NCI-H69 (cell line): Measurements from ENCODE around the gene KRTAP4-3.
"Not testable (repeated sequence)": the region's sequence is repeated elsewhere in the genome, so short reads cannot be mapped to it uniquely, and the experiment has no call there.

ENCODE experiments used
- DNase-seq: peaks from one replicate; lab custom pipeline; 2025; lab: John Stamatoyannopoulos, UW

Gene KRTAP4-3

DNA sequence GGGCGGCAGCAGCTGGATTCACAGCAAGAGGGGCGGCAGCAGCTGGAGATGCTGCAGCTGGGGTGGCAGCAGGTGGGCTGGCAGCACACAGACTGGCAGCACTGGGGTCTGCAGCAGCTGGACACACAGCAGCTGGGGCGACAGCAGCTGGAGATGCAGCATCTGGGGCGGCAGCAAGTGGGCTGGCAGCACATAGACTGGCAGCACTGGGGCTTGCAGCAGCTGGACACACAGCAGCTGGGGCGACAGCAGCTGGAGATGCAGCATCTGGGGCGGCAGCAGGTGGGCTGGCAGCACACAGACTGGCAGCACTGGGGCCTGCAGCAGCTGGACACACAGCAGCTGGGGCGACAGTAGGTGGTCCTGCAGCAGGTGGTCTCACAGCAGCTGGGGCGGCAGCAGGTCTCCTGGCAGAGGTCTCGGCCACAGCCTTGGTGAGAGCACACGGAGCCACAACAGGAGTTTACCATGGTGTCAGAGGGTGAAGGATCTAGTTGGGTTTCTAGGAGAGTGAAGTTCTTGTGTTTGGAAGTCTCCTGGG, 50.1 kb downstream of the KRTAP4-3 start, which contains the start of gene KRTAP4-11:
Gene KRTAP4-11 (minus strand): TSS at position 528 of the 541 bp plus-strand sequence. CDS start 58 bp downstream, at position 470.
- not testable (repeated sequence) for DNase-seq
